Erythroblast (primary cell): ENCODE data around the gene UBTF.

Source experiments
- GATA1 ChIP-seq: IDR thresholded peaks from 2 replicates; pipeline ENCODE4 v1.6.1; 2011; ENCODE audit warnings: low read depth, mild to moderate bottlenecking, control low read depth, low read length, moderate library complexity
- POLR2A ChIP-seq: IDR thresholded peaks from 2 replicates; pipeline ENCODE4 v1.6.1; 2011; ENCODE audit warnings: mild to moderate bottlenecking, low read length

GRCh38 chr17:44214896-44215295 lies 4.6 kb downstream of the UBTF start:
- no peak for TF ChIP-seq POLR2A
- no peak for TF ChIP-seq GATA1
